Stimulated activated effector memory CD8-positive, alpha-beta T cell treated with anti-CD3 and anti-CD28 coated beads, Interleukin-12 subunit alpha, Interleukin-12 subunit beta, amount 100 ng/mL, for 72 hours (primary cell): ENCODE results near the gene STK32B.
"Not testable (repeated sequence)": the region's sequence is repeated elsewhere in the genome, so short reads cannot be mapped to it uniquely, and the experiment has no call there.

Experiments
- ATAC-seq: fragments of 150-1000 bp; cut with Tn5 transposase; 2 replicates; pipeline ENCODE4 v1.10.0; 2021
- DNase-seq, 2 donors: peaks; one replicate each; pipeline ENCODE4 v3.0.0; 2021 to 2022; ENCODE audit warnings: low spot score in 2 of 2
- H3K27ac Mint-ChIP-seq: one replicate; pipeline ENCODE4 v1.8.0; 2022; ENCODE audit warnings: mild to moderate bottlenecking, mixed read lengths
- H3K36me3 Mint-ChIP-seq: one replicate; pipeline ENCODE4 v1.8.0; 2022; ENCODE audit warnings: mild to moderate bottlenecking, mixed read lengths
- H3K4me1 Mint-ChIP-seq: one replicate; pipeline ENCODE4 v1.8.0; 2022; ENCODE audit warnings: mixed read lengths
- H3K4me3 Mint-ChIP-seq: one replicate; pipeline ENCODE4 v1.8.0; 2022; ENCODE audit warnings: mild to moderate bottlenecking, mixed read lengths
- H3K9me3 Mint-ChIP-seq: one replicate; pipeline ENCODE4 v1.8.0; 2022; ENCODE audit warnings: mixed read lengths

The STK32B gene

GRCh38 chr4:5247061-5247460 is 195.8 kb downstream of the STK32B start:
- not testable (repeated sequence) for H3K9me3 Mint-ChIP-seq, DNase-seq, H3K4me1 Mint-ChIP-seq, ATAC-seq, H3K4me3 Mint-ChIP-seq, H3K36me3 Mint-ChIP-seq, H3K27ac Mint-ChIP-seq

GRCh38 chr4:5247735-5248134 is 196.5 kb downstream of the STK32B start:
- peaks cover 5% of the 10 kb centered on the region for H3K9me3 Mint-ChIP-seq
- DNase-seq (no peak), ATAC-seq (no peak)
- no peaks in the 10 kb centered on the region for H3K36me3 Mint-ChIP-seq
- H3K4me3 Mint-ChIP-seq = no peak overlapping the region
- no peak overlapping the region for H3K27ac Mint-ChIP-seq
- no peaks in the 10 kb centered on the region for H3K4me1 Mint-ChIP-seq

- H3K36me3 Mint-ChIP-seq = no peaks in the 10 kb centered on the region
- DNase-seq (no peak), ATAC-seq (no peak)
- H3K4me1 Mint-ChIP-seq = no peaks in the 10 kb centered on the region
- H3K4me3 Mint-ChIP-seq = no peak overlapping the region
- H3K27ac Mint-ChIP-seq = no peak overlapping the region
- H3K9me3 Mint-ChIP-seq = peaks cover 5% of the 10 kb centered on the region
These were observed 198.4 kb downstream of the STK32B start for GRCh38 chr4:5249727-5250126.

- not testable (repeated sequence) for ATAC-seq
These were observed 199.3 kb downstream of the STK32B start for GRCh38 chr4:5250536-5250935.

GRCh38 chr4:5256421-5256820 is 205.1 kb downstream of the STK32B start:
- ATAC-seq (no peak), DNase-seq (no peak)
- Mint-ChIP-seq H3K9me3 (no peaks in the 10 kb centered on the region), H3K27ac (no peak overlapping the region), H3K4me1 (no peaks in the 10 kb centered on the region), H3K4me3 (no peak overlapping the region), H3K36me3 (no peaks in the 10 kb centered on the region)

More at GRCh38 chr4:5250536-5250935, 199.3 kb downstream of the STK32B start:
- not testable (repeated sequence) for H3K4me3 Mint-ChIP-seq, H3K4me1 Mint-ChIP-seq, H3K9me3 Mint-ChIP-seq, DNase-seq, H3K36me3 Mint-ChIP-seq, H3K27ac Mint-ChIP-seq

GRCh38 chr4:5257086-5257485 is 205.8 kb downstream of the STK32B start:
- DNase-seq (no peak), ATAC-seq (no peak)
- H3K4me1 Mint-ChIP-seq = no peaks in the 10 kb centered on the region
- no peak overlapping the region for H3K4me3 Mint-ChIP-seq
- no peak overlapping the region for H3K27ac Mint-ChIP-seq
- H3K9me3 Mint-ChIP-seq = no peaks in the 10 kb centered on the region
- no peaks in the 10 kb centered on the region for H3K36me3 Mint-ChIP-seq

GRCh38 chr4:5259471-5259870 is 208.2 kb downstream of the STK32B start:
- no peaks in the 10 kb centered on the region for H3K36me3 Mint-ChIP-seq
- no peak for ATAC-seq
- H3K4me3 Mint-ChIP-seq = no peak overlapping the region
- no peaks in the 10 kb centered on the region for H3K4me1 Mint-ChIP-seq
- no peak for DNase-seq
- no peak overlapping the region for H3K27ac Mint-ChIP-seq
- H3K9me3 Mint-ChIP-seq = no peaks in the 10 kb centered on the region

- Mint-ChIP-seq H3K4me3 (no peak overlapping the region), H3K27ac (no peak overlapping the region), H3K4me1 (no peaks in the 10 kb centered on the region), H3K36me3 (no peaks in the 10 kb centered on the region), H3K9me3 (no peaks in the 10 kb centered on the region)
- ATAC-seq (no peak), DNase-seq (no peak)
These were observed 208.8 kb downstream of the STK32B start for GRCh38 chr4:5260121-5260520.

GRCh38 chr4:5261866-5262265 is 210.6 kb downstream of the STK32B start:
- H3K4me3 Mint-ChIP-seq = no peak overlapping the region
- H3K9me3 Mint-ChIP-seq = no peaks in the 10 kb centered on the region
- H3K27ac Mint-ChIP-seq = no peak overlapping the region
- no peaks in the 10 kb centered on the region for H3K36me3 Mint-ChIP-seq
- ATAC-seq (no peak), DNase-seq (no peak)
- no peaks in the 10 kb centered on the region for H3K4me1 Mint-ChIP-seq

GRCh38 chr4:5266991-5267390 is 215.7 kb downstream of the STK32B start:
- no peaks in the 10 kb centered on the region for H3K36me3 Mint-ChIP-seq
- no peak overlapping the region for H3K27ac Mint-ChIP-seq
- DNase-seq = no peak
- ATAC-seq = no peak
- H3K4me3 Mint-ChIP-seq = no peak overlapping the region
- no peaks in the 10 kb centered on the region for H3K9me3 Mint-ChIP-seq
- H3K4me1 Mint-ChIP-seq = no peaks in the 10 kb centered on the region

- ATAC-seq = no peak
- Mint-ChIP-seq H3K27ac (no peak overlapping the region), H3K36me3 (no peaks in the 10 kb centered on the region), H3K4me1 (no peaks in the 10 kb centered on the region), H3K4me3 (no peak overlapping the region), H3K9me3 (no peaks in the 10 kb centered on the region)
- DNase-seq = no peak
These were observed 216.1 kb downstream of the STK32B start for GRCh38 chr4:5267408-5267807.

- Mint-ChIP-seq H3K4me3 (no peak overlapping the region), H3K27ac (no peak overlapping the region), H3K36me3 (no peaks in the 10 kb centered on the region), H3K4me1 (peaks cover 7% of the 10 kb centered on the region), H3K9me3 (no peaks in the 10 kb centered on the region)
- ATAC-seq (no peak), DNase-seq (no peak)
These were observed 225.3 kb downstream of the STK32B start for GRCh38 chr4:5276475-5277075.

- no peak for ATAC-seq
- no peak for DNase-seq
- H3K4me1 Mint-ChIP-seq = peaks cover 7% of the 10 kb centered on the region
- H3K36me3 Mint-ChIP-seq = no peaks in the 10 kb centered on the region
- H3K9me3 Mint-ChIP-seq = no peaks in the 10 kb centered on the region
- no peak overlapping the region for H3K4me3 Mint-ChIP-seq
- H3K27ac Mint-ChIP-seq = no peak overlapping the region
These were observed 225.8 kb downstream of the STK32B start for GRCh38 chr4:5277079-5277478.

GRCh38 chr4:5278213-5278612 is 226.9 kb downstream of the STK32B start:
- DNase-seq (no peak), ATAC-seq (no peak)
- Mint-ChIP-seq H3K27ac (no peak overlapping the region), H3K9me3 (no peaks in the 10 kb centered on the region), H3K4me3 (no peak overlapping the region), H3K4me1 (peaks cover 7% of the 10 kb centered on the region), H3K36me3 (no peaks in the 10 kb centered on the region)

- H3K36me3 Mint-ChIP-seq, H3K4me1 Mint-ChIP-seq, H3K27ac Mint-ChIP-seq, ATAC-seq, DNase-seq, H3K4me3 Mint-ChIP-seq, H3K9me3 Mint-ChIP-seq: not testable (repeated sequence)
These were observed 228.8 kb downstream of the STK32B start for GRCh38 chr4:5280069-5280468.

GRCh38 chr4:5280828-5281227 is 229.5 kb downstream of the STK32B start:
- Mint-ChIP-seq H3K36me3 (no peaks in the 10 kb centered on the region), H3K27ac (no peak overlapping the region), H3K9me3 (no peaks in the 10 kb centered on the region), H3K4me1 (peaks cover 7% of the 10 kb centered on the region), H3K4me3 (no peak overlapping the region)
- ATAC-seq (peak; percentile 61), DNase-seq (no peak)

- Mint-ChIP-seq H3K27ac (no peak overlapping the region), H3K4me3 (no peak overlapping the region), H3K36me3 (no peaks in the 10 kb centered on the region), H3K4me1 (peaks cover 7% of the 10 kb centered on the region), H3K9me3 (no peaks in the 10 kb centered on the region)
- ATAC-seq (no peak), DNase-seq (no peak)
These were observed 232.6 kb downstream of the STK32B start for GRCh38 chr4:5283837-5284236.
